Measurements from ENCODE around the gene SLF2.

SLF2 gene

GRCh38 chr10:100980711-100981110, 67.9 kb downstream of the SLF2 start:
- Mint-ChIP-seq H3K27ac (no peak overlapping the region), H3K4me3 (no peak overlapping the region), H3K9me3 (no peaks in the 10 kb centered on the region), H3K27me3 (no peaks in the 10 kb centered on the region), H3K4me1 (peaks cover 4 to 11% of the 10 kb centered on the region in 2 donors), H3K36me3 (peaks cover 37 to 50% of the 10 kb centered on the region in 2 donors)
- no peak for DNase-seq
- ATAC-seq (replicated peaks): no peak

GRCh38 chr10:100981178-100981772, 68.5 kb downstream of the SLF2 start:
- Mint-ChIP-seq H3K4me3 (no peak overlapping the region), H3K9me3 (no peaks in the 10 kb centered on the region), H3K36me3 (peaks cover 40 to 52% of the 10 kb centered on the region in 2 donors), H3K27ac (no peak overlapping the region), H3K4me1 (peaks cover 6 to 15% of the 10 kb centered on the region in 2 donors), H3K27me3 (no peaks in the 10 kb centered on the region)
- no peak for DNase-seq
- ATAC-seq (replicated peaks): no peak

- H3K4me1 Mint-ChIP-seq: peaks cover 12 to 33% of the 10 kb centered on the region in 2 donors
- DNase-seq: no peak
- no peak for ATAC-seq (replicated peaks)
- no peak overlapping the region for H3K27ac Mint-ChIP-seq
- H3K27me3 Mint-ChIP-seq: no peaks in the 10 kb centered on the region
- H3K36me3 Mint-ChIP-seq: peaks cover 41 to 56% of the 10 kb centered on the region in 2 donors
- no peak overlapping the region for H3K4me3 Mint-ChIP-seq
- no peaks in the 10 kb centered on the region for H3K9me3 Mint-ChIP-seq
Observed at GRCh38 chr10:100982916-100983830, 70.4 kb downstream of the SLF2 start.

GRCh38 chr10:100983868-100984671, 71.3 kb downstream of the SLF2 start:
- Mint-ChIP-seq H3K27ac (no peak overlapping the region), H3K36me3 (peaks cover 37 to 54% of the 10 kb centered on the region in 2 donors), H3K9me3 (no peaks in the 10 kb centered on the region), H3K4me1 (peaks cover 12 to 33% of the 10 kb centered on the region in 2 donors), H3K4me3 (no peak overlapping the region), H3K27me3 (no peaks in the 10 kb centered on the region)
- ATAC-seq (replicated peaks) (no peak), DNase-seq (no peak)

- ATAC-seq (replicated peaks) (no peak), DNase-seq (no peak)
- Mint-ChIP-seq H3K27me3 (no peaks in the 10 kb centered on the region), H3K9me3 (no peaks in the 10 kb centered on the region), H3K36me3 (peaks cover 36 to 57% of the 10 kb centered on the region in 2 donors), H3K4me3 (no peak overlapping the region), H3K4me1 (peaks cover 14 to 40% of the 10 kb centered on the region in 2 donors), H3K27ac (no peak overlapping the region)
Observed at GRCh38 chr10:100984672-100985177, 72.0 kb downstream of the SLF2 start.

- DNase-seq (no peak), ATAC-seq (replicated peaks) (no peak)
- Mint-ChIP-seq H3K4me1 (peaks cover 15 to 42% of the 10 kb centered on the region in 2 donors), H3K4me3 (no peak overlapping the region), H3K9me3 (no peaks in the 10 kb centered on the region), H3K36me3 (peaks cover 35 to 56% of the 10 kb centered on the region in 2 donors), H3K27me3 (no peaks in the 10 kb centered on the region), H3K27ac (peak overlapping the region; percentile 37)
Observed at GRCh38 chr10:100985336-100985735, 72.6 kb downstream of the SLF2 start.

- Mint-ChIP-seq H3K9me3 (no peaks in the 10 kb centered on the region), H3K4me3 (peak overlapping the region; percentile 93 to 96), H3K27ac (no peak overlapping the region), H3K36me3 (peaks cover 41 to 58% of the 10 kb centered on the region in 2 donors), H3K4me1 (peaks cover 25 to 53% of the 10 kb centered on the region in 2 donors), H3K27me3 (no peaks in the 10 kb centered on the region)
- no peak for ATAC-seq (replicated peaks)
- no peak for DNase-seq
Observed at GRCh38 chr10:100986623-100986951, 73.8 kb downstream of the SLF2 start.

GRCh38 chr10:100986952-100987684, 74.4 kb downstream of the SLF2 start, which contains the start of the genes MRPL43 and TWNK:
Gene MRPL43, minus strand, starts transcription at chr10:100987497. Its CDS starts 54 bp downstream, at chr10:100987443.
Gene TWNK, plus strand, starts transcription at chr10:100987543. Its CDS starts 668 bp downstream, at chr10:100988211.
- H3K4me3 Mint-ChIP-seq: peak within 1 kb of the TSS; percentile 93 to 96
- no peaks in the 10 kb centered on the region for H3K27me3 Mint-ChIP-seq
- peaks cover 39 to 54% of the 10 kb centered on the region in 2 donors for H3K36me3 Mint-ChIP-seq
- peak within 1 kb of the TSS; percentile 94 for H3K27ac Mint-ChIP-seq
- ATAC-seq (replicated peaks) (peak; percentile 97), DNase-seq (peak; percentile 78)
- H3K9me3 Mint-ChIP-seq: no peaks in the 10 kb centered on the region
- H3K4me1 Mint-ChIP-seq: peaks cover 25 to 53% of the 10 kb centered on the region in 2 donors

GRCh38 chr10:100987685-100988049, 74.9 kb downstream of the SLF2 start:
- Mint-ChIP-seq H3K4me1 (peaks cover 25 to 53% of the 10 kb centered on the region in 2 donors), H3K27me3 (no peaks in the 10 kb centered on the region), H3K27ac (peak overlapping the region; percentile 94), H3K4me3 (peak overlapping the region; percentile 93 to 96), H3K9me3 (no peaks in the 10 kb centered on the region), H3K36me3 (peaks cover 39 to 49% of the 10 kb centered on the region in 2 donors)
- DNase-seq (no peak), ATAC-seq (replicated peaks) (peak; percentile 23 to 28)

- no peaks in the 10 kb centered on the region for H3K27me3 Mint-ChIP-seq
- H3K4me3 Mint-ChIP-seq: peak overlapping the region; percentile 93 to 96
- H3K4me1 Mint-ChIP-seq: peaks cover 25 to 55% of the 10 kb centered on the region in 2 donors
- ATAC-seq (replicated peaks): no peak
- H3K36me3 Mint-ChIP-seq: peaks cover 43 to 50% of the 10 kb centered on the region in 2 donors
- no peak overlapping the region for H3K27ac Mint-ChIP-seq
- DNase-seq: no peak
- H3K9me3 Mint-ChIP-seq: no peaks in the 10 kb centered on the region
Observed at GRCh38 chr10:100988166-100988565, 75.4 kb downstream of the SLF2 start.

GRCh38 chr10:100989088-100989487, 76.3 kb downstream of the SLF2 start:
- Mint-ChIP-seq H3K9me3 (no peaks in the 10 kb centered on the region), H3K27ac (no peak overlapping the region), H3K4me3 (peak overlapping the region in 1 of 2 donors; percentile 16), H3K27me3 (no peaks in the 10 kb centered on the region), H3K36me3 (peaks cover 45 to 53% of the 10 kb centered on the region in 2 donors), H3K4me1 (peaks cover 24 to 60% of the 10 kb centered on the region in 2 donors)
- DNase-seq (no peak), ATAC-seq (replicated peaks) (no peak)

- Mint-ChIP-seq H3K27me3 (no peaks in the 10 kb centered on the region), H3K4me1 (peaks cover 27 to 50% of the 10 kb centered on the region in 2 donors), H3K9me3 (no peaks in the 10 kb centered on the region), H3K36me3 (peaks cover 25 to 35% of the 10 kb centered on the region in 2 donors), H3K4me3 (no peak overlapping the region), H3K27ac (peak overlapping the region; percentile 71)
- ATAC-seq (replicated peaks) (no peak), DNase-seq (no peak)
Observed at GRCh38 chr10:100993986-100994708, 81.4 kb downstream of the SLF2 start.

GRCh38 chr10:100995181-100995580, 82.4 kb downstream of the SLF2 start:
- Mint-ChIP-seq H3K36me3 (peaks cover 25 to 29% of the 10 kb centered on the region in 2 donors), H3K27ac (no peak overlapping the region), H3K9me3 (no peaks in the 10 kb centered on the region), H3K4me3 (no peak overlapping the region), H3K4me1 (peaks cover 27 to 47% of the 10 kb centered on the region in 2 donors), H3K27me3 (no peaks in the 10 kb centered on the region)
- DNase-seq: no peak
- ATAC-seq (replicated peaks): no peak

Data from stimulated activated naive B cell treated with anti-CD40 and anti-IgM and Interleukin-4, amounts not matched to agents 10 μg/mL and 1 μg/mL and 100 μg/mL, for 72 hours (primary cell).